PC-9 (cell line): ENCODE results near the gene STEAP4. TPM values are rescaled to one million over a fixed set of nuclear protein-coding genes. Genes with fewer than 3 reads are reported as not detected.

Experiments
- BruUV-seq: library from RNA; stranded (reverse); fragments of 400-500 nt; replicated peaks from 2 replicates; lab custom pipeline; 2021; lab: Mats Ljungman, UMichigan
- CTCF ChIA-PET: fragments of 300-600 bp; sonication (Branson Sonifier 250); formaldehyde crosslinking; loops from one replicate; lab custom pipeline; 2022; ENCODE audit warnings: antibody characterized with exemption; lab: Charles Lee
- POLR2A ChIA-PET: fragments of 300-600 bp; sonication (Branson Sonifier 250); formaldehyde crosslinking; loops from one replicate; lab custom pipeline; 2022; ENCODE audit warnings: antibody characterized with exemption; ENCODE audit not compliant: unreplicated experiment; lab: Charles Lee
- DNase-seq, 2 experiments: peaks; one replicate each; pipeline versions ENCODE4 v3.0.0 to v3.0.0-alpha.2; 2015 to 2022; ENCODE audit warnings: mixed read lengths in 1 of 2
- H2AFZ ChIP-seq: fragments of 200-600 bp; sonication (generic); 2 replicates; pipeline ENCODE4 v1.8.1; 2017; ENCODE audit warnings: antibody characterized with exemption
- H3F3A ChIP-seq: fragments of 200-600 bp; sonication (generic); 2 replicates; pipeline ENCODE4 v1.8.1; 2017; ENCODE audit warnings: antibody characterized with exemption, mild to moderate bottlenecking, low read depth; ENCODE audit not compliant: insufficient read depth
- H3K27ac ChIP-seq: fragments of 200-600 bp; sonication (generic); 2 replicates; pipeline ENCODE4 v1.6.1; 2016; ENCODE audit warnings: mixed run types
- H3K27me3 ChIP-seq: fragments of 200-600 bp; sonication (generic); 2 replicates; pipeline ENCODE4 v1.6.1; 2016; ENCODE audit warnings: low read depth, mixed run types; ENCODE audit not compliant: insufficient read depth
- H3K36me3 ChIP-seq: fragments of 200-600 bp; sonication (generic); 2 replicates; pipeline ENCODE4 v1.6.1; 2016; ENCODE audit warnings: low read depth, mixed run types
- H3K4me1 ChIP-seq: fragments of 200-600 bp; sonication (generic); replicated peaks from 2 replicates; pipeline ENCODE4 v1.6.1; 2016; ENCODE audit warnings: mixed run types; ENCODE audit not compliant: insufficient read depth
- H3K4me2 ChIP-seq: fragments of 200-600 bp; sonication (generic); 2 replicates; pipeline ENCODE4 v1.6.1; 2017; ENCODE audit warnings: mixed run types
- H3K4me3 ChIP-seq: fragments of 200-600 bp; sonication (generic); 2 replicates; pipeline ENCODE4 v1.6.1; 2016; ENCODE audit warnings: mixed run types
- H3K79me2 ChIP-seq: fragments of 200-600 bp; sonication (generic); 2 replicates; pipeline ENCODE4 v1.6.1; 2017; ENCODE audit warnings: low read depth, mixed run types
- H3K9me2 ChIP-seq: fragments of 200-600 bp; sonication (generic); 2 replicates; pipeline ENCODE4 v1.8.1; 2017; ENCODE audit warnings: mild to moderate bottlenecking; ENCODE audit not compliant: insufficient read depth
- H3K9me3 ChIP-seq: fragments of 200-600 bp; sonication (generic); 2 replicates; pipeline ENCODE4 v1.8.1; 2016; ENCODE audit warnings: low read depth; ENCODE audit not compliant: insufficient read depth
- H4K20me1 ChIP-seq: fragments of 200-600 bp; sonication (generic); 2 replicates; pipeline ENCODE4 v1.8.1; 2017; ENCODE audit not compliant: insufficient read depth
- CTCF ChIP-seq: fragments of 200-600 bp; sonication (generic); conservative IDR thresholded peaks from 2 replicates; pipeline ENCODE4 v1.6.1; 2017; ENCODE audit warnings: mixed run types, antibody characterized with exemption, mild to moderate bottlenecking, moderate library complexity
- EZH2 ChIP-seq: fragments of 200-600 bp; sonication (generic); IDR thresholded peaks from 2 replicates; pipeline ENCODE4 v1.8.0; 2017; ENCODE audit warnings: antibody characterized with exemption, low read depth
- intact Hi-C: fragments of 100-400 bp; cut with micrococcal nuclease; formaldehyde crosslinking; loops from one replicate; pipeline ENCODE4 v1.10.0; 2022; ENCODE audit not compliant: unreplicated experiment
- total RNA-seq: library from RNA; stranded (reverse); gene quantifications from 2 replicates; pipeline ENCODE4 v1.2.3, GENCODE V29; 2021

STEAP4 gene
- total RNA-seq, 1 experiment from 2014 or later, result 10.3 TPM

GRCh38 chr7:88243345-88243909, 63.3 kb downstream of the STEAP4 start:
- TF ChIP-seq CTCF, result peak; percentile 91
- no peak for TF ChIP-seq EZH2
- Histone ChIP-seq H3K4me2 (no peak overlapping the region), H3F3A (peaks cover 5% of the 10 kb centered on the region; the same call in 1 of the 2 replicates), H3K27ac (no peak overlapping the region), H4K20me1 (no peaks in the 10 kb centered on the region), H3K4me3 (no peak overlapping the region), H3K9me3 (peaks cover 8% of the 10 kb centered on the region; the same call in 1 of the 2 replicates), H3K79me2 (no peaks in the 10 kb centered on the region), H3K27me3 (no peaks in the 10 kb centered on the region), H3K9me2 (no peaks in the 10 kb centered on the region), H3K36me3 (no peaks in the 10 kb centered on the region), H3K4me1 (peaks cover 9% of the 10 kb centered on the region; the same call in 1 of the 2 replicates), H2AFZ (no peak overlapping the region)
- CTCF ChIA-PET, result interaction anchor here (0.6 to 2.1 kb wide), 18 partner anchors 12 to 1527 kb away, joined by 3 to 52 read pairs (median 5); partner anchors contain the start of genes SRI and STEAP4
- POLR2A ChIA-PET, result interaction anchor here (0.5 to 0.9 kb wide), 5 partner anchors 11 to 58 kb away, joined by 6 to 11 read pairs (median 9); no protein-coding TSS in a partner anchor
- intact Hi-C loops, result loop anchor here (1.0 to 10.0 kb wide), 10 partner anchors 46 to 1901 kb away; no protein-coding TSS in a partner anchor
- no TSS peak for BruUV-seq
- DNase-seq, result peak; percentile 63 to 82

- no TSS peak for BruUV-seq
- Histone ChIP-seq H3K36me3 (no peaks in the 10 kb centered on the region), H3K4me1 (peaks cover 9% of the 10 kb centered on the region), H3F3A (peaks cover 5% of the 10 kb centered on the region; the same call in 1 of the 2 replicates), H3K27me3 (no peaks in the 10 kb centered on the region), H3K9me3 (no peaks in the 10 kb centered on the region), H3K27ac (no peak overlapping the region), H4K20me1 (no peaks in the 10 kb centered on the region), H3K79me2 (no peaks in the 10 kb centered on the region), H3K4me3 (no peak overlapping the region), H2AFZ (no peak overlapping the region), H3K9me2 (no peaks in the 10 kb centered on the region), H3K4me2 (no peak overlapping the region)
- no peak for TF ChIP-seq CTCF
- TF ChIP-seq EZH2, result no peak
- ChIA-PET CTCF (no interaction called here), POLR2A (no interaction called here)
- intact Hi-C loops, result loop anchor here (5.0 to 10.0 kb wide), 4 partner anchors 187 to 1905 kb away; no protein-coding TSS in a partner anchor
- no peak for DNase-seq
These were observed 66.8 kb downstream of the STEAP4 start for GRCh38 chr7:88239852-88240251.

GRCh38 chr7:88233828-88234227, 72.9 kb downstream of the STEAP4 start:
- Histone ChIP-seq H3K4me3 (no peak overlapping the region), H3F3A (peaks cover 13% of the 10 kb centered on the region; the same call in 1 of the 2 replicates), H3K27me3 (no peaks in the 10 kb centered on the region), H4K20me1 (no peaks in the 10 kb centered on the region), H3K79me2 (no peaks in the 10 kb centered on the region), H3K4me1 (peaks cover 15% of the 10 kb centered on the region), H3K27ac (peak overlapping the region; percentile 42), H2AFZ (no peak overlapping the region), H3K36me3 (0 out of 2 replicates have a peak, but pooled peaks cover 2% of the 10 kb centered on the region), H3K9me2 (no peaks in the 10 kb centered on the region), H3K9me3 (peaks cover 14% of the 10 kb centered on the region), H3K4me2 (peak overlapping the region; percentile 27; the same call in 1 of the 2 replicates)
- peak; percentile 14 to 70 for DNase-seq
- intact Hi-C loops, result no loop called here
- TF ChIP-seq CTCF (no peak), EZH2 (no peak)
- ChIA-PET CTCF (no interaction called here), POLR2A (no interaction called here)
- BruUV-seq, result no TSS peak
